Stimulated activated CD4-positive, alpha-beta T cell treated with anti-CD3 and anti-CD28 coated beads, Interleukin-15, amount 100 ng/mL, for 1 hour (primary cell): Measurements from ENCODE around the gene ELF3.
"Not testable (repeated sequence)": the region's sequence is repeated elsewhere in the genome, so short reads cannot be mapped to it uniquely, and the experiment has no call there.

Experiments used
- DNase-seq, 2 donors: peaks; one replicate each; pipeline ENCODE4 v3.0.0-alpha.2; 2020; ENCODE audit warnings: low read depth in 1 of 2, low spot score in 1 of 2

The ELF3 gene

DNA sequence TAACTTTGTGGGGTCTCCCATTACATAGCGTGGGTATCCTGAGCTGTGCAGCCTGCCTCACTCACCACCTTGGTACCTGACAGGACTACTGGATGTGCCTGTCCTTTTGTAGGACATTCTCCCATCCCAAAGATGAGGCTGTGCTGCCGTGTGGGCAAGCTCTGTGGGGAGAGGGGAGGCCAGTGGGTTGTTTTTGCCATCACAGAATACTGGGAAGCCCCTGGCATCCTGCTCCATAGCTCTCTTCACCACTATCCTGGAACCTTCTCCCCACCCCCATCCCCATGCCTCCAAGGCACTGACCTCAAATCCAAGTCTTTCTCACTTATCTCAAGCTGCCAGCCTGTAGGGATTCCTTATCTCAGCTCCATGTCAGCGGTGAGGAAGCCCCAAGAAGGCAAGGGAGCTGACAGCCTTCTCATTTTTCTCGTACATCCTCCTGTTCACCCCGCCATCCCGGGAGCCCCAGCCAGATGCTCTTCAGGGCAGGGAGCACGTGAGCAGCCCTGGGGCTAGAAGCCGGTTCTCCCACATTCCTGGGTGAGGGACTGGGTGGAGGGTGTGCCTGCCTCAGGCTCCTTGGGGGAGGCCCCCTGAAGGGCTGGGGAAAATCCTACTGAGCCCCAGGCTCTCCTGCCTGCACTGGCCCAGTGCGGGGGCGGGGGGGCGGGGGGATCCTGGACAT, 2.4 kb upstream of the ELF3 start:
- DNase-seq: no peak

- peak; percentile 3 to 16 for DNase-seq
Measured at GRCh38 chr1:202009326-202010179, 834 bp upstream of the ELF3 start.

GRCh38 chr1:202011994-202012393, 1.6 kb downstream of the ELF3 start:
- no peak for DNase-seq

DNA sequence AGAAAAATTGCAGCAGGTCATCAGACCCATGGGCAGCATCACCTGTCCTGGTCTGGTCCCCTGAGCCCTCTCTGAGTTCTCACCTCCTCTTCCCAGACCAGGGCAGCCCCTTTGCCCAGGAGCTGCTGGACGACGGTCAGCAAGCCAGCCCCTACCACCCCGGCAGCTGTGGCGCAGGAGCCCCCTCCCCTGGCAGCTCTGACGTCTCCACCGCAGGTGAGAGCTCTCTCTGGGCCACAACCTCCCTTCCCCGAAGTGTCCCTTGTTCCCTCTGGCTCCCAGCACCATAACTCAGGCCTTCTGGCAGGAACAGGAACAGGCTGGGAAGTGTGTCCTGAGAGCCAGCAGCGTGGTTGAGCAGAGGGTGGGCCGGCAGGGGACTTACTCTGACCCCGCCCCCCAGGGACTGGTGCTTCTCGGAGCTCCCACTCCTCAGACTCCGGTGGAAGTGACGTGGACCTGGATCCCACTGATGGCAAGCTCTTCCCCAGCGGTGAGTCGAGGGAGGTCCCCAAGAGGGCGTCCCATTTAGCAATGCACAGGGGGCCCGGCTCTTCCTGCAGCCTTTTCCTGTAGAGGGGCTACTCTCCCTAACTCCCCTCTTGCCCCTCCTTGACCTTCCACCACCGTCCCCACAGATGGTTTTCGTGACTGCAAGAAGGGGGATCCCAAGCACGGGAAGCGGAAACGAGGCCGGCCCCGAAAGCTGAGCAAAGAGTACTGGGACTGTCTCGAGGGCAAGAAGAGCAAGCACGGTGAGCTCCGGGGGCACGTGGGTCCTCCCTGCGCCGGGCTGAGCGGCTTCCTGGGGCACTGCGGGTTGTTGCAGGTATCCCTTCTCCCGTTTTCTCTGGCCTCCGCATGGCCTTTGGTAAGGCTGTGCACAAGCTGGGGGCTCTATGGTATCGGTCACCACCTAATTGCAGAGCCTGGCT, 2.4 kb downstream of the ELF3 start:
- DNase-seq: no peak

- DNase-seq: no peak
Measured at GRCh38 chr1:202013603-202014002, 3.2 kb downstream of the ELF3 start.

- DNase-seq: no peak
Measured at GRCh38 chr1:202014060-202014459, 3.7 kb downstream of the ELF3 start.

- no peak for DNase-seq
Measured at GRCh38 chr1:202014915-202015661, 4.7 kb downstream of the ELF3 start.

DNA sequence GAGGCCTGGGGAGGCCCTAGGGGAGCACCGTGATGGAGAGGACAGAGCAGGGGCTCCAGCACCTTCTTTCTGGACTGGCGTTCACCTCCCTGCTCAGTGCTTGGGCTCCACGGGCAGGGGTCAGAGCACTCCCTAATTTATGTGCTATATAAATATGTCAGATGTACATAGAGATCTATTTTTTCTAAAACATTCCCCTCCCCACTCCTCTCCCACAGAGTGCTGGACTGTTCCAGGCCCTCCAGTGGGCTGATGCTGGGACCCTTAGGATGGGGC, 5.2 kb downstream of the ELF3 start:
- no peak for DNase-seq

- no peak for DNase-seq
Measured at GRCh38 chr1:202016022-202016810, 5.8 kb downstream of the ELF3 start.

DNA sequence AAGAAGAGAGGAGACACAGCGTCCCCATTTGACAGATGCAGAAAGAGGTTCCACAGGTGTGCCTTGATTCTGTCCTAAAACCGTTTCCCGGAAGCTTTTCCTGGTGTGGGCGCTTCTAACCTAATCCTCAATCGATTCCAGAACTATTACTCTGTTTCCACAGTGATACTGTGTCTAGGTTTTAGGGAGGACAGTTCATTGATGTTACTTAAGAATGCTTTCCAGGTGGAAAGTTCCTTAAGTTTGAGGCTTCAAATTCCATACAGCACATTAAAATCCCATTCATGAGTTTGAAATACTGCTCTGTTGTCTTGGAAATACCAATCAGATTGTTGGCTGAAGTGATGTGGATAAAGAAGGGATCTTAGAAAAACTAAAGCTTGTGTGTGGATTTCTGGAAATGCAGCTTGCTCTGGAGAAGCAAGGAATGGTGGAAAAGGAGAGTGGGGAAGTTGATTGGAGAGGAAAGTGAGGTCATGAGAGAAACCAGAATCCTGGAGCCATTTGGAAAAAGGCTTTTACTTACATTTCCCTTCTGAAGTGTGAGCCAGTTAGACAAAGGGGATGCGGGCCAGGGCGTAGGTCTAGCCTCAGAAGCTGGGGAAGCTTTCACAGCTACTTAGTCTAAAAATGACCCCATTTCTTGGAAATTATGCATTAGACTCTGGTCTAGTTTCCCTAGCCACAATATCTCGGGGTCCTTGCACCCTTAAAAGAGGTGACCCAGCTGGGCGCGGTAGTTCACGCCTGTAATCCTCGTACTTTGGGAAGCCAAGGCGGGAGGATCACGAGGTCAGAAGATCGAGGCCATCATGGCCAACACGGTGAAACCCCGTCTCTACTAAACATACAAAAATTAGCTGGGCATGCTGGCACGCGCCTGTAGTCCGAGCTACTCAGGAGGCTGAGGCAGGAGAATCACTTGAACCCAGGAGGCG, 6.7 kb downstream of the ELF3 start:
- no peak for DNase-seq

- no peak for DNase-seq
Measured at GRCh38 chr1:202017749-202018467, 7.5 kb downstream of the ELF3 start.

DNA sequence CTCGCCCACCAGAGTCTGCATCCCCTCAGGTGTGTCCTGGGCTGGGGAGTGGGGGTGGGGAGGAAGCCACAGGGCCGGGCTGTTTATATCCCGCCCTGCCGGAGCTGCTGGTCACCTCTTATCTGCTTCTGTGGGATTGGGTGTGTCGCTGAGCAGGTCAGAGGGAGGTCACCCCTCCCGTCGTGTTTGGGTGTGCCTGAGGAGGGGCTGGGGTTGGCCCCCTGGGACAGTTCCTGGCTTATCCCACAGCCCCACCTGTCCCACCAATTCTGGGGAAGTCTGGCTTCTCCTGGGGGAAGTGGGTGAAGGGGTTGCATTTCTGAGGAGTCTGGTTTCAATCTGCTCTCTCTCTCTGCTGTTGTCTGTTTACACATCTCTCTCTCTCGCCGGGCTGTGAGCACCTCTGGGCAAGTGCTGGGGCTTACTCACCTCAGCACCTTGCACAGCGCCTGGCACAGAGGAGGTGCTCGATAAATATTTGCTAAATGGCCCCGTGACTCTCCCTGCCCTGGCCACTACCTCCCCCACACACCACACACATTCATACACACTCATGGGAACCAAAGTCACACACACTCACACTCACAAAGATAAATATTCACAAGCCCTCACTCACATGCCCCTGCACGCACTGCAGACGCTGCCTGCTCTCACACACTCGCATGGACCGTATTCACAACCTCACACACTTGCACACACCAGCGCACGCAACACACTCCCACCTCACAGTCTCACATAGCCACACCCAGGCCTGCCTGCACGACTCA, 8.3 kb downstream of the ELF3 start:
- DNase-seq: no peak

DNA sequence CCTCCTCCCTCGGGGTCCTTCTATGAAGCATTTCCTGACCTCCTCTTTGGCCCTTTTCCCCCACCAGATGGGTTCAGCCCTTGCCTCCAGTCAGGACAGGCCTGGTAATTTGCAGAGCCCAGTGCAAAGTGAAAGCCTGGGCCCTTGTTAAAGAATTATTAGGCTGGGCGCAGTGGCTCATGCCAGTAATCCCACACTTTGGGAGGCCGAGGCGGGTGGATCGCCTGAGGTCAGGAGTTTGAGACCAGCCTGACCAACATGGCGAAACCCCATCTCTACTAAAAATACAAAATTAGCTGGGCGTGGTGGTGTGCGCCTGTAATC, 8.8 kb downstream of the ELF3 start:
- DNase-seq: not testable (repeated sequence)

GRCh38 chr1:202023001-202023433, 12.6 kb downstream of the ELF3 start:
- DNase-seq: no peak

DNA sequence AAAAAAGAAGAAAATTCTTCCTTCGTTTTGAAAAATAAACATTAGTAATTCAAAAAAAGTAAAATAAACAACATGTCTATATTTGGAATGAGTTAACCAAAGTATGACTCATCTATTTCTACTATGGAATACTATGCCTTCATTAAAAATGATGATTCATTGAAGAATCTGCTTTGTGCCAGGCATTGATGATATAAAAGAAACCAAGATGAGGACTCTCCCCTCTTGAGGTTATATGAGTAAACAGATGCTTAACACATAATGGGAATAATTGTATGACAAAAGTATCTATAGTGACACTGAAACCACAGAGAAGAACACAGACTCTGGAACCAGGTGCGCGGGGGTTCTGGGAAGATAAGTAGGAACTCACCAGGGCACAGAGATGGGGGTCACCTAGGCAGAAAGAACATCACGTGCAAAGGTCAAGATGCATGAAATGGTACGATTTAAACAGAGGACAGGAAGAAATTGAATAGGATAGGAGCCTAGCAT, 18.8 kb downstream of the ELF3 start:
- DNase-seq: no peak

- no peak for DNase-seq
Measured at GRCh38 chr1:202029727-202030126, 19.3 kb downstream of the ELF3 start.

- DNase-seq: no peak
Measured at GRCh38 chr1:202031796-202032195, 21.4 kb downstream of the ELF3 start.
